Measurements from ENCODE around the gene HOXA3. TPM values are rescaled to one million over a fixed set of nuclear protein-coding genes. Genes with fewer than 3 reads are reported as not detected.

HOXA3 gene
- total RNA-seq, 4 donors from 2014 or later = 4.9 to 20.2 (median 13.2) TPM

- 0 to 1% methylated on average over 24 to 42 of the region's 72 CpGs for WGBS, 2 donors
- intact Hi-C loops (cut with DNase I; ENCODE audit: low total_unique reads) = no loop called here
- TF ChIP-seq POLR2A (IDR thresholded peaks at IDR 0.05) (no peak), CTCF (IDR thresholded peaks at IDR 0.05) (no peak)
- peak; percentile 31 to 89 for DNase-seq (ENCODE audit: low spot score in 2 of 2)
- H3K4me3 ChIP-seq (ENCODE audit: low read depth, poor library complexity, severe bottlenecking) = peak overlapping the region; percentile 41
These were observed 32.1 kb upstream of the HOXA3 start for GRCh38 chr7:27184337-27185012.

GRCh38 chr7:27183682-27184336, 31.4 kb upstream of the HOXA3 start:
- intact Hi-C loops (cut with DNase I; ENCODE audit: low total_unique reads) = no loop called here
- no peak for TF ChIP-seq CTCF (IDR thresholded peaks at IDR 0.05)
- no peak for TF ChIP-seq POLR2A (IDR thresholded peaks at IDR 0.05)

DNA sequence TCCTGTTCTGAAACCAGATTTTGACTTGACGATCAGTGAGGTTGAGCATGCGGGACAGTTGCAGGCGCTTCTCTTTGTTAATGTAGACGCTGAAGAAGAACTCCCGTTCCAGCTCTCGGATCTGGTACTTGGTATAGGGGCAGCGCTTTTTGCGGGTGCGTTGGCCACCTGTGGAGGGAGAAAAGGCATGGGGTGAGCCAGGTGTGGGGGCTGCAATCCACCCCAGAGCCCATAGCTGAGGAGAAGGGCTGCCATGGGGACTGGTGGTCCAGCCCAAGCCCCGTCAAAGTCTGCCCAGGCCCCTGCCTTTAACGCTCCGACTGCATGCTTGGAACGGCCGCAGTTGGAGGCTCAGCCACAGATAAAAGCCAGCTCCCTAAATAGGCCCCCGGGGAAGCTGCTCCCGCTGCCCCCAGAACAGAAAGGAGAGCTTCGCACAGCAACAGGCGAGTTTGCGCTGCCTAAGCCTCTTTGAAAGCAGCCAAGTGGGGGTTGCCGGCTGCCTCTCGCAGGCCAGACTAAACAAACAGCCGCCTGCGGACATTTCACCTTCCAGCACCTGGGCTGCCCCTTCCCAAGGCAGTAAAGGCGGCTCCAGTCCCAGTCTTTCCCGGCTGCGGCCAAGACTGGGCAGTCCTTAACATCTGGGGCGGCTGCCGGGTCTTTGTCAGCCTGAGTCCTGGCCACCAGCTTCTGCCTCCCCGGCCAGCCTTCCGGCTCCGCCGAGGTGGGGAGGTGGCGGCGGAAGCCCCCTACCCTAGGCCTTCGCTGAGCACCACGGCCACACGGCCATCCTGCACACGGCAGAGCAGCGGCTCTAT, 30.7 kb upstream of the HOXA3 start:
- no peak overlapping the region for H3K4me3 ChIP-seq (ENCODE audit: low read depth, poor library complexity, severe bottlenecking)
- intact Hi-C loops (cut with DNase I; ENCODE audit: low total_unique reads) = no loop called here
- no peak for TF ChIP-seq POLR2A (IDR thresholded peaks at IDR 0.05)
- no peak for TF ChIP-seq CTCF (IDR thresholded peaks at IDR 0.05)
- peak in 1 of 2 donors; percentile 84 for DNase-seq (ENCODE audit: low spot score in 2 of 2)
- 29 to 30% methylated on average over 32 to 37 of the region's 39 CpGs for WGBS, 2 donors

More at GRCh38 chr7:27183682-27184336, 31.4 kb upstream of the HOXA3 start:
- peak; percentile 22 to 78 for DNase-seq (ENCODE audit: low spot score in 2 of 2)
- WGBS, 2 donors = 2% methylated on average over 30 of the region's 30 CpGs
- H3K4me3 ChIP-seq (ENCODE audit: low read depth, poor library complexity, severe bottlenecking) = peak overlapping the region; percentile 41

- WGBS, 2 donors = 71 to 81% methylated on average over 4 of the region's 4 CpGs
- no peak overlapping the region for H3K4me3 ChIP-seq (ENCODE audit: low read depth, poor library complexity, severe bottlenecking)
- TF ChIP-seq CTCF (IDR thresholded peaks at IDR 0.05) = no peak
- no peak for TF ChIP-seq POLR2A (IDR thresholded peaks at IDR 0.05)
- intact Hi-C loops (cut with DNase I; ENCODE audit: low total_unique reads) = no loop called here
- DNase-seq (ENCODE audit: low spot score in 2 of 2) = peak in 1 of 2 donors; percentile 72
These were observed 30.0 kb upstream of the HOXA3 start for GRCh38 chr7:27182285-27182841.

DNA sequence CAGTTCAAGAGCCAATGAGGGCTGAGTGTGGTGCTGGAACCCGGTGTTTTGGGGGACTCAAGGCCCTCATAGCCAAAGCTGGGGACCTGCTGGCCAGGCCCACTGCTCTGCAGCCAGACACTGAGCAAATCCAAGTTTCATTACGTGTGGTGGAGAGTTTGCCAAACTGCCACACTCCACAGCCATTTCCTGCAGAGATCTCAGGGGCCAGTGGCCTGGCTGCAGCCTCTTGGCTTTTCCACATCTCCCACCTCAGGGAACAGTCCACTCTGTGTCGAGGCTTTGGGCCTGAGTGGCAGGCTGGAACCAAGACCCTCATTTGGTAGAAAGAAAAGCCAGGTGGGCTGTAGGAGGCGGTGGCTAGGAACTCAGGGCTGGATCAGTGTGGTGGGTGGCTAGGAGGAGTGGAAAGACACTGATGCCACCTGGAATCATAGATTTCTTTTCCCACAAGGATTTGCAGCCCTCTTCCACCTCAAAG, 29.5 kb upstream of the HOXA3 start:
- intact Hi-C loops (cut with DNase I; ENCODE audit: low total_unique reads) = no loop called here
- no peak overlapping the region for H3K4me3 ChIP-seq (ENCODE audit: low read depth, poor library complexity, severe bottlenecking)
- TF ChIP-seq POLR2A (IDR thresholded peaks at IDR 0.05) = no peak
- no peak for TF ChIP-seq CTCF (IDR thresholded peaks at IDR 0.05)
- peak in 1 of 2 donors; percentile 85 for DNase-seq (ENCODE audit: low spot score in 2 of 2)
- WGBS, 2 donors = 81% methylated on average over 4 of the region's 4 CpGs

Measured in lower leg skin (tissue), 4 donors.